IPS DF 4.7 (cell line): ENCODE data around the gene ZNF774.
"Not testable (repeated sequence)": the region's sequence is repeated elsewhere in the genome, so short reads cannot be mapped to it uniquely, and the experiment has no call there.

Source experiments
- DNase-seq: peaks from one replicate; pipeline ENCODE4 v3.0.0-alpha.2; 2013; ENCODE audit warnings: low spot score; ENCODE audit errors: extremely low read depth

ZNF774 gene

DNA sequence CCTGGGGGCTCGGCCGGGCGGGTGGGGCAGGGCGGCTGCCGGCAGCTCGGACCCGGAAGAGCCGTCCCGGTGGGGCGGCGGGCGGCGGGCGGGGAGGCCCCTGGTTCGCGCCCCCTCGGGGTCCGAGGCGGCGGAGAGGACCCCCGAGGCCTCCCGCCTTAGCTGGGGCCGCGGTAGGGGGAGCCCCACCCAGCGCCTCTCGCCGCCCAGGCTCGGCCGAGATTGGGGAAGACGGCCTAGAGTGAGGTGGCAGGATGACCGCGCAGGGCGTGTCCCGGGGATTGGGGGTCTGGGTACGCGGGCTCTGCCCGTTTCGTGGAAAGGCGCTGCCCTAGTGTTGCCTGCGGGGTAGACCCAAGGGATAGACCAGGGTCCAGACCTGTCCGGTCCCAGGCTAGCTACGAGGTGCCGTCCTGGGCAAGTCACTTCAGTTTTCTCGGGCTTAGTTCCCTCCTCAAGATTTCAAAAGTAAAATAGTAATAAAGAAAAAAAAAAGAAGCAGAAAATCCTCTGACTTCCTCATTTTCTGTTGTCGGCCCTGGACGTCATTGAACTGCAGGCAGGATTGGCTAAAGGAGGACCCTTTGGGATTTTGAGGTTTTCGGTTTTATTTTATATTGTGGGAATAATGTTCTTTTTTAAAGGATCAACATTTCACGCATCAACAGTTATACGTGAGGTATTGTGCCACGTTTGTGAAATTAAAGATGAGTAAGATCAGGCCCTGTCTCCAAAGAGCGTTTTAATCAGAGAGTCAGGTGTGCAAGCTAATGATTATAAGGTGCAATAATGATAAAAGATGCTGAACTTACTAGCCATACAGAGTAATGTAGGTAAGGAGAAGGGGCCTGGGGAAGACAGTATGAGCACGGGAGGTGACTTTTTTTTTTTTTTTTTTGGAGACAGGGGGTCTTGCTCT, 36.6 kb downstream of the ZNF774 start:
- DNase-seq: no peak

DNA sequence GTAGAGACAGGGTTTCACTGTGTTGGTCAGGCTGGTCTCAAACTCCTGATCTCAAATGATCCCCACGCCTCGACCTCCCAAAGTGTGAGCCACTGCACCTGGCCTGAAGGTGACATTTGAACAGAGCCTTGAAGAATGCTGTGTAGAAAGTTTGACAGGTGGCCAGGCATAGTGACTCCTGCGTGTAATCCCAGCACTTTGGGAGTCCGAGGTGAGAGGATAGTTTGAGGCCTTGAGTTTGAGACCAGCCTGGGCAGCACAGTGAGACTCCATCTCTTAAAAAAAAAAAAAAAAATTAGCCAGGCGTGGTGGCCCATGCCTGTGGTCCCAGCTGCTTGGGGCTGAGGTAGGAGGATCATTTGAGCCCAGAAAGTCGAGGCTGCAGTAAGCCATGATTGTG, 37.4 kb downstream of the ZNF774 start:
- no peak for DNase-seq

DNA sequence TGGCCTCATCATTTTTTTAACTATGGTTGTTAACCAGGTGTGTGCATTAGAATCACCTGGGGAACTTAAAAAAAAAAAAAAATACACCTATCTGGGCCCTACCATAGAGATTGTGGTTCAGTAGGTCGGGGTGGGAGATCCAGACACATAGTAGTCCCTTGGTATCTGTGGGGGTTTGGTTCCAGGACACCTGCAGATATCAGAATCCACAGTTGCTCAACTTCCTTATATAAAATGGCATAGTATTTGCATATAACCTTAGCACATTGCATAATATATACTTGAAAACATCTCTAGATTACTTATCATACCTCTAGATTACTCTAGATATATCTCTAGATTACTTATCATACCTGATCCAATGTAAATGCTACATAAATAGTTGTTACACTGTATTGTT, 41.0 kb downstream of the ZNF774 start:
- no peak for DNase-seq

DNA sequence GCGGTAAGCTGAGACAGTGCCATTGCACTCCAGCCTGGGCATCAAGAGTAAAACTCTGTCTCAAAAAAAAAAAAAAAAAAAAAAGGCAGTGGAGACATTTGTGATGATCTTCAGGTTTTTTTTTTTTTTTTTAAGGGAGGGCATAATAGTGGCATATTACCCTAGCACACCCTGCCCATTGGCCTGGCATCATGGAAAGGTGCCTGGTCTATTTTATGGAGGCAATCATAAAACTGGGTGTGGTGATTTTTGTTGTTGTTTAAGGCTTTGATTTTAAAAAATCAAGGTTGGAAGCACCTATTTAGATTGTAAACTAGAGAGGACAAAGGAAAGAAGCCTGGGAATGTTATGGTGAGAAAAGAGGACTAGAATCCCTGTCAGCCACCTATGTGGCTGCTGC, 42.0 kb downstream of the ZNF774 start:
- DNase-seq: no peak

DNA sequence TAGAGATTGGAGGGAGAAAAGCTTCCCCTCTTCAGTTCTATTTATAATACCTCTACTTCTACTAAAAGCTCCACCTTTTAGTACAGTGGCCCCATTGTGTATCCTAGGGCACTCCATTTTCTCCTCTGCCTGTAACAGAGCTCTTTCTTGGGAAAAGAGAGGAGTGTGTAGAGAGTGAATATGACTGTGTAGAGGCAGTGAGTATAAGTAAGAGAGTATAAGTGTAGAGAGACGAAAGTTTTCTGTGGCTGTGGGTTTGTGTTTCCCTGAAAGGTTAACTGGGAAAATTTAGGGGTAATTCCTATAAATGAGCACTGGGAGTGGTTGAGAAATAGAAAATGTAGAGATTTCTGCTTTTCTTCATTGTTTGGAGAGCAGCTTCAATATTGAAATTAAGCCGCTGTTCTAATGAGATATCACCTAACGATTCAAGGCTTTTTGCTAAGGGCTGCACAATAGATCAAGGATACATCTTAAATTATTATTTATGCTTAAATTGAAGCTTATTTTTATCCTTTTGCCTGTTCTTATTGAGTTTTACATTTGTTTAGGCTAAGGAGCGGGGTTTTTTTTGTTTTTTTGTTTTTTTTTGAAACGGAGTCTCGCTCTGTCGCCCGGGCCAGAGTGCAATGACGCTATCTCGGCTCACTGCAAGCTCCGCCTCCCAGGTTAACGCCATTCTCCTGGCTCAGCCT, 42.8 kb downstream of the ZNF774 start:
- no peak for DNase-seq

DNA sequence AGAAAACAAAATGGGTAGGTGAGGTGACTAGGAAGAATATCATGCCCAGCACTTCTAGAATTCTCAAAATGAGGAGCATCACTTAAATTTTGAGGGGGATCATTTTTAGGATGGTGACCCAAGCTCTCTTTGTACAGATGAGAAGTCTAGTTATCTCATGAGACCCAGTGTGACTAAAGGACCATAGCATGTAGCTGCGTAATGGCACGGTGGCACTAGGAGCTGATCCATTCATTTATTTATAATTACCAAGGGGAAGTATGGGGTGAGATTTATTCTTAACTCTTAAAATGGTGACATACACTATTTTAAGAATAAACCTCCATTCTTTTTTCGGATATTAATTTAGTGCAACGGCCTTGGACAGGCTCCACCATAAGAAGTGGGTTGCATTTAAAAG, 44.2 kb downstream of the ZNF774 start:
- no peak for DNase-seq

DNA sequence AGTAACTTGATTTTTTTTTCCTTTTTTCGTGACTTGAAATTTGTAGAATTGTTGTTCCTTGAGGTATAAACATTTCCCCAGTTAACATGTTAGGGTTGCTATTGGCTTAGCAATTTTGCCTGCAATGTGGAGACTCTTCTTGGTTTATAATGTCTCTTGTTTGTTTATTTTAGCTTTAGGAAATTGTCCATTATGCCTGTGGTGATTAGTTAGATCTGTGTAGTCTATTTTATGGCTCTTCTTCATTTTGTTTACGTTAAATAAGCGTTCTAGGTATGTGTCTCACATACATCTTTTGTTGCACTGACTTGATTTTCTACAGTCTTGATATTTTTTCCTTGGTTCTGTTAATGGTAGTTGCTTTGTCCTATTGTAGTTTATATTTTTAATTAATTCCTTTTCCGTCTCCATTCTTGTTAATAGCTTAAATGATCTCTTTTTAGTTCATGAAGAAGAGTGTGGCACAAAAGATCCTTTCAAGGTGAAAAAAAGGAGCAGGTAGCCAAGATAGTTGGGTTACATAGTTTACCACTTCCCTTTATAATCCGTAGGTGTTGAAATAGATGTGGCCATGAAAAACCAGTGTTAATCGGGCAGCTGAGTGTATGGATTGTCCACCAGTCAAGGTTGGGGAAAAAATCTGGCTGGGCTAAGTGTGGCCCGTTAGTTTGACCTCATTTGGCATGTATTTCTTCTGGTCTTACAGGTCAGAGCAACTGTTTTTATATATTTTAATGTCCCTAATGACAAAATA, 48.1 kb downstream of the ZNF774 start:
- no peak for DNase-seq

DNA sequence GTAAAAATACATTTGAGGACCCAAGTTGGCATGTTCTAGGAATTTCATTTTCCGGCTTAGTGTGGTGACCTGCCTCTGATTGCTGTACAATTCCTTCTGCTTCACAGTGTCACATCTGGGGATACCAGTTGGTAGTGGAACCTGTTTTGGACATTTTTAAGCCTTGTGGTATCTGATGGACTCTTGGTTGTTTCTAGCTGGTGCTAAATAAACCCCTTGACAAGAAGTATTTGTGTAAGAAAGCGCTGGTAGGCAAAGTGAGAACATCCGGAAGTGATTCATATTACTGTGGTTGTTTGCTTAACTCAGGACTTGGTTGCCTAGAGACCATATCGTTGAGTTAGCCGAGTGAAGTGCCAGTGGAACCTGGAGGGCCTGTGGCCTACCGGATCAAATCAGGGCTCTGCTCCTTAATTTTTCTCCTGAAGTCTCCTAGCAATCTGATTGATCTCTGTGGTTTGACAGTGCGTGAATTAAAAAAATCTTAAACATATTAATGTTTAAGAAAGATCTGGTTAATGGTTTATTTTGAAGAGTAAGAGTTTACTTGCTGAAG, 48.8 kb downstream of the ZNF774 start:
- DNase-seq: peak; percentile 62

DNA sequence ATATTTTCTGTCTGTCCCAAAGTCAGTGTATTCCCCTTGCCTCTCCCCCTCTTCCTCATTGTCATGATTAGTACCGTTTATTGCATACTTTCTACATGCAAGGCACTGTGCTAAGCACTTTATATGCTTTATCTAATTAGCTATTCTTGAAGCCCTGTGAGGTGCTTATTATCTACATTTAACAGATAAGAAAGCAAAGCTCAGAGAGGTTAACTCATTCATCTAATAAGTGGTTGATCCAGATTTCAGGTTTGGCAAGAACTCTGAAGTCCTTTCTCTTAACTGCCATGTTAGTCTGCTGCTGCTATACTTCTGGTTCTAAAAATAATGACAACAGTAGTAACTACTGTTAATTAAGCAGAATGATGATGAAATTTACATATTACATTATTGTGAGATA, 49.4 kb downstream of the ZNF774 start:
- DNase-seq: no peak

DNA sequence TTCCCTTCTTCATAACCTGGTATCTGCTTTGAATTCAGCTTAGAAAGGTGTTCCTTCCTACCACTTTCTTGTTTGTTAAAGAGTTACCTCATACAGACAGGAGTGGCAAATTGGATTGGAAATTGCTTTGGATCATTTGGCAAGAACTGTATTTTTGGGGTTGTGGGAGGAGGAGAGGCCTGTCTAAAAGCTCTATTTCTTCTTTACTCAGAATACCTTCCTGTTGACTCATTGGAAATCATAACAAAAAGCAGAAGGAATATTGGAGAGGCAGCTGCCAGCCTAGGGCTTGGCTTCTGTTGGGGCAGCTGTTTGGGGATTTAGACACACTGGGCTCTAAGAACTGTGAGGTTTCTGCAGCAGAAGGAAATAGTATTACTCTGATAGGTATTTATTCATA, 50.1 kb downstream of the ZNF774 start:
- DNase-seq: no peak

DNA sequence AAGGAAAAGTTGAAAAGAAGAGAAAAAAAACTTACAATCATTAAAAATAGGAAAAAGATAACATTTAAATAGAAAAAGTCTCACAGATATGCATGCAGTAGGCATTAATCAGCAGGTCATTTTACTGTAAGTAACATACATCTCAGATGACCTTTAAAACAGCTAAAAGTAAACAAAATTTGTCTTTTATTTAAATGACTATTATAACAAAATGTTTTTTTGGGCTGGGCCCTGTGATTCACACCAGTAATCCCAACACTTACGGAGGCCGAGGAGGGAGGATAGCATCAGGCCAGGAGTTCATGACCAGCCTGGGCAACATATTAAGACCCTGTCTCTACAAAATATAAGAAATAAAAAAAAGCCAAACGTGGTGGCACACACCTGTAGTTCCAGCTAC, 50.7 kb downstream of the ZNF774 start:
- DNase-seq: no peak

DNA sequence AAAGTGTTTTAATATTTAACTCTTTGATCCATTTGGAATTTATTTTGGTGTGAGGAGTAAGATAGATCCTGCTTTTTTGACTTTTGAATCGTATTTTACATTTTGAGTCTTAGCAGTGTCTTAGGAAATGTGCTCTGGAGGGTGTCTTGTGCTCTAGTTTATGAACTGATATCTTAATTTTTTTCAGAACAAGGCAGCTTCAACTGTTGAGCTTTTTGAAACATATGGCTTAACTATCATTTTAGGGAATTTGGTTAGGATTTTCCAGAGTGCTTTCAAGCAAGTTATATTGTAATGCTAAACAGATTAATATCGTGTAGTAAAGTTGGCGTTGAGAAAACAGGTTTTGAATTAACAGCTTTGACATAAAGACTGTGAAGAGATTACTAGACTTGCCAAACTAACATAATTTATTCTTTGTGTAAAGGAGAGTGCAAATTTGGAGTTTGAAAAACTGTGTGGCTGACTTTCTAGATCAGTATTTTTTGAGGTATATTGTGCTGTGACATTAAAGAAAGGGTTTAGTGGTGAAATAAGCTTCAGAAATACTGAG, 53.0 kb downstream of the ZNF774 start:
- no peak for DNase-seq

DNA sequence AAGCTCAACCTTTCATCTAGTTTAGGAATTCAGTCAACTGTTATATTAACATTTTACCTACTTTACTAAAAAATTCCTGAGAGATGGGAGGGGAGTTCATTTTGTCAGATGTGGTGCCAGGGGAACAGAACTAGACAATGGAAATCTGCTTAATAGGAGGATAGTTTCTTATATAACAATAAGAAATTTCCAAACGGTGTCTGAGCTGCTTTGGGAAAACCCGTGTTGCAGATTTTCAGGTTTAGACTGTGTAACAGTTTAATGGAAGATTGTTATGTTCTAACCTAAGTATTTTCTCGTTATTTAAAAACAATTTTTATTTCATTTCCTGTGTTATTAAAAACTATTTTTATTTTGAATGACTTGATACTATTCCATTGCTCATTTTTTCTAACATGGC, 55.3 kb downstream of the ZNF774 start:
- no peak for DNase-seq

DNA sequence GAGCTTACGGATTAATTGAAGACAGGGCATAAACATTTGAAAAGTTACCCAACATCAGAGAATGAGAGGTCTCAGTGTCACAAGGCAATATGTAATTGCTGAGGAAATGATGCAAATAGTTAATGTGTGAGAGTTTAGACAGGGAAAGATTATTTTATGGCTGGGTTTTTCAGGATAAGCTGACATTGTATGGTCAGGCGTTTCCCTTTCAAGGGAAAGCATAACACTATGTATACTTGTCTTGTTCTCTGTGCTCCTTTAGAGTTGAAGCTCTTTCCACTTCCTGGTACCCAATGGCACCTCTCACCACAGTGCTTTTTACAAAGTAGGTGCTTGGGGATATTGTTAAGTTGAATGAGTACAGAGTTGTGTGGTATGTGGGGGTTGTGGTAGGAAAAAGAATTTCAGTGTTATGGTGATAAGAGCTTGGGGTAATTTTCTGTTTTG, 55.8 kb downstream of the ZNF774 start:
- DNase-seq: no peak

DNA sequence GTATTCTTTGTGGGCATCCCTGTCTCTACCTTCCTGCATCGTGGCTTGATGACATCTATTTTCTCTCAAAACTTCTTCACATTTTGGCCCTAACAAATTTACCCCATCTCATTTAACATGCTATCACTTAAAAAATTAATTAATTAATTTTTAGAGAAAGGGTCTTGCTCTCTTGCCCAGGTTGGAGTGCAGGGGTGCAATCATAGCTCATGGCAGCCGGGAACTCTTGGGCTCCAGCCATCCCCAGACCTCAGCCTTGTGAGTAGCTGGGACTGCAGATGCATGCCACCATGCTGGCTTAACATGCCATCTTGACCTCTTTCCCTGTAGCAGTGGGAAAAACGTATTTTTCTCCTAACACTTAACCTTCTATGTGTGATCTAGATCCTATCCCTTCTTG, 56.6 kb downstream of the ZNF774 start:
- no peak for DNase-seq

DNA sequence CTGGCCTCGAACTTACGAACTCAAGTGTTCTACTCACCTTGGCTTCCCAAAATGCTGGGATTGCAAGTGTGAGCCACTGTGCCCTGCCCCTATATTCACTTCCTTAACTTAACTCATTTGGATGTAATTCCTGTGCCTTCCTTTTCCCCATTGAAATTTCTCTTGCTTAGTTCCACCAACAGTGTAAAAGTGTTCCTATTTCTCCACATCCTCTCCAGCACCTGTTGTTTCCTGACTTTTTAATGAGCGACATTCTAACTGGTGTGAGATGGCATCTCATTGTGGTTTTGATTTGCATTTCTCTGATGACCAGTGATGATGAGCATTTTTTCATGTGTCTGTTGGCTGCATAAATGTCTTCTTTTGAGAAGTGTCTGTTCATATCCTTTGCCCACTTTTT, 57.5 kb downstream of the ZNF774 start:
- not testable (repeated sequence) for DNase-seq

DNA sequence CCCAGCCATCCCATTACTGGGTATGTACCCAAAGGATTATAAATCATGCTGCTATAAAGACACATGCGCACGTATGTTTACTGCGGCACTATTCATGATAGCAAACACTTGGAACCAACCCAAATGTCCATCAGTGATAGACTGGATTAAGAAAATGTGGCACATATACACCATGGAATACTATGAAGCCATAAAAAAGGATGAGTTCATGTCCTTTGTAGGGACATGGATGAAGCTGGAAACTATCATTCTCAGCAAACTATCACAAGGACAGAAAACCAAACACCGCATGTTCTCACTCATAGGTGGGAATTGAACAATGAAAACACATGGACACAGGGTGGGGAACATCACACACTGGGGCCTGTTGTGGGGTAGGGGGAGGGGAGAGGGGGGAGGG, 58.2 kb downstream of the ZNF774 start:
- DNase-seq: not testable (repeated sequence)

DNA sequence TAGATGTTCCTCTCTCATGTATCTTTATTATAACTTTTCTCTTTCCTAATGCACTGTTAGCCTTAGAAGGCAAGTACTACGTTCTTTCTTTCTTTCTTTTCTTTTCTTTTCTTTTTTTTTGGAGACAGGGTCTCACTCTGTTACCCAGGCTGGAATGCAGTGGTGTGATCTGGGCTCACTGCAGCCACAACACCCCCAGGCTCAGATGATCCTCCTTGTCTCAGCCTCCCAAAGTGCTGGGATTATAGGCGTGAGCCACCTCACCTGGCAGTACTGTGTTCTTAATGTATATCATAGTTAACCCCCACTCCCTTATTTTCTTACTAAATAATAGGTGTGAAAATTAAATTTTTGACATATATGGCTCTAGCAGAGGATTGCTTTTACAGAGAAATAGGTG, 59.1 kb downstream of the ZNF774 start:
- DNase-seq: no peak
